Activated naive CD4-positive, alpha-beta T cell treated with anti-CD3 and anti-CD28 coated beads, Interleukin-2, amount 10 ng/mL, durations not matched to agents 5 hours and 36 hours (primary cell): Measurements from ENCODE around the gene SAT1. TPM values are rescaled to one million over a fixed set of nuclear protein-coding genes. Genes with fewer than 3 reads are reported as not detected.

ENCODE experiments used
- total RNA-seq, 2 experiments: library from RNA; stranded (reverse); gene quantifications; one replicate each; pipeline ENCODE4 v1.2.3, GENCODE V29; 2021

Gene SAT1
- 10 to 100 TPM; 80.7 to 84.3 TPM for total RNA-seq

DNA sequence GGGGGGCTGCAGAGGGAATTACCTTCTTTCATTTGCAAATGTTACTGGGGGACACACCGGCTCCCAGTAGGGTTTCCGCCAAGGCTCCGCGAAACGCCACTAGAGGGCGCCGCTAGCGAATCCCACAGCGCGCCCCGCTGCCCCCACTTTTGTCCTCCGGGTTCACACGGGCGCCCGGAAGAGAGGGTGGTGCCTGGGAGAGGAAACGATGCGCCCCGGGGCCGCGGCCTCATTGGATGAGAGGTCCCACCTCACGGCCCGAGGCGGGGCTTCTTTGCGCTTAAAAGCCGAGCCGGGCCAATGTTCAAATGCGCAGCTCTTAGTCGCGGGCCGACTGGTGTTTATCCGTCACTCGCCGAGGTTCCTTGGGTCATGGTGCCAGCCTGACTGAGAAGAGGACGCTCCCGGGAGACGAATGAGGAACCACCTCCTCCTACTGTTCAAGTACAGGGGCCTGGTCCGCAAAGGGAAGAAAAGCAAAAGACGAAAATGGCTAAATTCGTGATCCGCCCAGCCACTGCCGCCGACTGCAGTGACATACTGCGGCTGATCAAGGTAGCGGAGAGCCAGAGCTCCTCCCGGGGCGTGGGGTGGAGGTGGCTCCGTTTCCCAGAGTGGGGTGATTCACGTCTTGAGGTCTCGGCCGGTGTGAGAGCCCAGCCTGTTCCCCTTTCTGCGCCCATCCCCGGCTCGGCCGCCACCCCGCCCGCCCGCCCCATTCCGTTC lies at the start of gene SAT1:
SAT1 (plus strand) TSS at position 311 of the 726 bp plus-strand sequence; CDS start at position 490, 179 bp downstream.

DNA sequence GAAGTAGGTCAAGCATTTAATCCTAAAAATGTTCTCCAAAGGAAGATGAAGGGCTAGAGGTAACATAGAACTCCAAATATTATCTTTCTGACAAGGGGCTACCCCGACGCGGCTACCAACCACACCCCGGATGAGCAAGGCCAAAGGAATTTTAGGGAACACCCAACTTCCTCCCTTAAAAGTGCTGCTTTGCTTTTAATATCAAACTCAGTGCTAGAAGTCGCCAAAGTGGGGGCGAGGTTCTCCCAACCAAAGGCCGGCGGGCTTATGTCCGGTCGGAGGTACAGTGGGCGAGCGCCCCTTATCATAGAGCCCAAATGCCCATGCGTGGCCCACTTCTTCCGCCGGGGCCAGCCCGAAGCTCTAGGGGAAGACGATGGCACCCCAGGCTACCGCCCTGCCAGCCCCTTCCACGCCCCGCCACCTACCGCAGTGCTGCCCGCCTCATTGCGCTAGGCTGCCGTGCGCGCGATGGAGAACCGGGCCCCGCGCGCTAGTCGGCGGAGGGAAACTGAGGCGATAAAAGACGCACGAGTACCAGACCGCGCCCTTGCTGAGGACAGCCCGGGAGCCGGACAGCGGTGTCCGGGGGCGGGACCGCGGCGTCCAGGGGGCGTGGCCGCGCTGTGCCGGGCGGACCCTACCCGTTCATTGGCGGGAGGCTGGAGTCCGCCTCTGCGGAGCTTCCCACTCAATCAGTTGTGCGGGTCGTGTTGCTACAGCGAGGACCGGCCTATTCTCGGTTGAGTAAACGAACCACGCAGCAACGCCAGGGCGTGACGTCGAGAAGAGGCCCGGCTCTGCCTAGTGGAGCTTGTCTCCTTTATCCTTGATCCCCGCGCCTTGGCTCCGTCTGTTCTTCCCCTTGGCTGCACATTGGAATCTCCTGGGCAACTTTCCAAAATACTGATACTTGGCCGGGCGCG lies 40.0 kb upstream of the SAT1 start, which contains the start of gene ACOT9:
ACOT9 (minus strand) TSS at position 580 of the 926 bp plus-strand sequence; CDS start at position 448, 132 bp downstream.

Other genes starting within 250 kb of the SAT1 start
- gene PRDX4, start 115.7 kb upstream of the SAT1 start, total RNA-seq: 10 to 100 TPM; 27.7 to 28.2 TPM
- gene ACOT9, start 39.9 kb upstream of the SAT1 start, total RNA-seq: 10 to 100 TPM; 22.4 to 23.2 TPM
- gene APOO, start 124.8 kb downstream of the SAT1 start, total RNA-seq: 10 to 100 TPM; 17.0 to 18.3 TPM
- not detected for gene CXorf58, start 124.8 kb downstream of the SAT1 start, total RNA-seq
- gene KLHL15, start 244.0 kb downstream of the SAT1 start, total RNA-seq: 1 to 10 TPM; 7.9 TPM